T-helper 22 cell (primary cell): Measurements from ENCODE around the gene JUND.
"Not testable (repeated sequence)": the region's sequence is repeated elsewhere in the genome, so short reads cannot be mapped to it uniquely, and the experiment has no call there.

Experiments used
- DNase-seq: peaks from one replicate; pipeline ENCODE4 v3.0.0-alpha.2; 2020; ENCODE audit warnings: low read depth

Gene JUND

GRCh38 chr19:18281082-18282020 is at the start of gene JUND:
TSS of gene JUND (minus strand) at chr19:18281622. CDS start at chr19:18281484, 138 bp downstream.
- DNase-seq: peak; percentile 99

GRCh38 chr19:18330868-18331267 is 49.4 kb upstream of the JUND start:
- no peak for DNase-seq

- DNase-seq: no peak
Measured at GRCh38 chr19:18329035-18329376, 47.6 kb upstream of the JUND start.

- DNase-seq: peak; percentile 78
Measured at GRCh38 chr19:18328340-18329034, 47.1 kb upstream of the JUND start.

GRCh38 chr19:18326772-18327171 is 45.4 kb upstream of the JUND start:
- no peak for DNase-seq

GRCh38 chr19:18324373-18324731 is 42.9 kb upstream of the JUND start:
- not testable (repeated sequence) for DNase-seq

- peak; percentile 98 for DNase-seq
Measured at GRCh38 chr19:18322759-18323460, 41.5 kb upstream of the JUND start, which contains the start of gene LSM4. TSS of gene LSM4 (minus strand) at chr19:18323076. CDS start at chr19:18323020, 56 bp downstream.

GRCh38 chr19:18322318-18322758 is 40.9 kb upstream of the JUND start:
- DNase-seq: no peak

GRCh38 chr19:18321734-18322102 is 40.3 kb upstream of the JUND start:
- no peak for DNase-seq

GRCh38 chr19:18320865-18321733 is 39.7 kb upstream of the JUND start:
- no peak for DNase-seq

GRCh38 chr19:18319591-18320135 is 38.2 kb upstream of the JUND start:
- no peak for DNase-seq

GRCh38 chr19:18317961-18318800 is 36.8 kb upstream of the JUND start:
- no peak for DNase-seq

GRCh38 chr19:18313398-18313797 is 32.0 kb upstream of the JUND start:
- no peak for DNase-seq

- DNase-seq: no peak
Measured at GRCh38 chr19:18312092-18312534, 30.7 kb upstream of the JUND start.

- DNase-seq: no peak
Measured at GRCh38 chr19:18311502-18312091, 30.2 kb upstream of the JUND start.

GRCh38 chr19:18310966-18311365 is 29.5 kb upstream of the JUND start:
- no peak for DNase-seq

GRCh38 chr19:18310118-18310909 is 28.9 kb upstream of the JUND start:
- no peak for DNase-seq

- no peak for DNase-seq
Measured at GRCh38 chr19:18309525-18310064, 28.2 kb upstream of the JUND start.

- DNase-seq: no peak
Measured at GRCh38 chr19:18308948-18309325, 27.5 kb upstream of the JUND start.
